Measurements from ENCODE around the gene CD3E.

CD3E gene

DNA sequence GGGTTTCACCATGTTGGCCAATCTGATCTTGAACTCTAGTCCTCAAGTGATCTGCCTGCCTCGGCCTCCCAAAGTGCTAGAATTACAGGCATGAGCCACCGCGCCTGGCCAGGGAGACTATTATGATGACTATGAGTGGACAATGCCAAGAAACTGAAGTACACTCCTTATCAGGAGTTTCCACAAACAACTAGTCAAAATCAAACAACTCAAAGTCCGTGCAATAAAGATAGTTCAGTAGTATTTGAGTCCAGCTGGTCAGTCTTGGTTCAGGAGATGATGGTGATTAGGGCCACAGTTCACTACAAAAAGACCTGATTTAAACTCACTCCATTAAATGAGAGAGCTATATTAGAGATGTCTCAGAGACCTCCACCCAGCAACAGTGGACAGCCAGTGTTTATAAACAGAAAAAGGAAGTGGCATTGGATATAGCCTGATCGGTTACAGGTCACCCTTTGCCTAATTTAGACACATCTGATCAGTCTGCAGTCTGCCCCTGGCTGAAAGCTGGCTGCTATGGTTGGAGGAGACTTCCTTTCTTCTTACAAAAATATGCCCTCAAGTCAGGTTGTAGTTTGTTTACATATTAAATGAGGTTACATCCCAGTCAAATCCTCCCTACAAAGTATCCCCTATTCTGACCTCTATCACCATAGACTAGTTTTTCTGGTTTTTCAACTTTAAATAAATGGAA, 17.0 kb downstream of the CD3E start:
- no peak for DNase-seq (ENCODE audit: low read depth)
- TF ChIP-seq, protein P1, sequence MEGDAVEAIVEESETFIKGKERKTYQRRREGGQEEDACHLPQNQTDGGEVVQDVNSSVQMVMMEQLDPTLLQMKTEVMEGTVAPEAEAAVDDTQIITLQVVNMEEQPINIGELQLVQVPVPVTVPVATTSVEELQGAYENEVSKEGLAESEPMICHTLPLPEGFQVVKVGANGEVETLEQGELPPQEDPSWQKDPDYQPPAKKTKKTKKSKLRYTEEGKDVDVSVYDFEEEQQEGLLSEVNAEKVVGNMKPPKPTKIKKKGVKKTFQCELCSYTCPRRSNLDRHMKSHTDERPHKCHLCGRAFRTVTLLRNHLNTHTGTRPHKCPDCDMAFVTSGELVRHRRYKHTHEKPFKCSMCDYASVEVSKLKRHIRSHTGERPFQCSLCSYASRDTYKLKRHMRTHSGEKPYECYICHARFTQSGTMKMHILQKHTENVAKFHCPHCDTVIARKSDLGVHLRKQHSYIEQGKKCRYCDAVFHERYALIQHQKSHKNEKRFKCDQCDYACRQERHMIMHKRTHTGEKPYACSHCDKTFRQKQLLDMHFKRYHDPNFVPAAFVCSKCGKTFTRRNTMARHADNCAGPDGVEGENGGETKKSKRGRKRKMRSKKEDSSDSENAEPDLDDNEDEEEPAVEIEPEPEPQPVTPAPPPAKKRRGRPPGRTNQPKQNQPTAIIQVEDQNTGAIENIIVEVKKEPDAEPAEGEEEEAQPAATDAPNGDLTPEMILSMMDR (conservative IDR thresholded peaks at IDR 0.05; ENCODE audit: low read length), result no peak

GRCh38 chr11:118322721-118323120, 18.2 kb downstream of the CD3E start:
- no peak for DNase-seq (ENCODE audit: low read depth)
- TF ChIP-seq, protein P1 (conservative IDR thresholded peaks at IDR 0.05; ENCODE audit: low read length), result no peak
- no peak overlapping the region for H3K4me3 ChIP-seq (ENCODE audit: low read length)

More for the DNA sequence above, 17.0 kb downstream of the CD3E start:
- no peak overlapping the region for H3K4me3 ChIP-seq (ENCODE audit: low read length)

DNA sequence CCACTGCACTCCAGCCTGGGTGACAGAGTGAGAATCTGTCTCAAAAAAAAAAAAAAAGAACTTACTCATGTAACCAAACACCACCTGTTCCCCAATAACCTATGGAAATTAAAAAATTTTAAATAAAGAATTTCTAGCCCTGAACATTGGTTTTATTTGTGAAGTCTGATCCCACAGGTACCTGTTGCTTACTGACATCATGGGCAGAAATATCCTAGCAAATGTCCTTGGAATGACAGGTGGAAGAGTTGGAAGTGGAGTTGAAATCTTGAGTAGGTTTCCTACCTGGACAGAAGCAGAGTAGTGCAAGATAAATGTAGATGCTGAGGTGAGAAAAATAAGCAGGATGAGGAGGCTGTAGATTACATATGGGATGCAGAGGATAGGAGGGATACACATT, 20.8 kb downstream of the CD3E start:
- no peak for DNase-seq (ENCODE audit: low read depth)
- no peak overlapping the region for H3K4me3 ChIP-seq (ENCODE audit: low read length)
- TF ChIP-seq, protein P1 (conservative IDR thresholded peaks at IDR 0.05; ENCODE audit: low read length), result no peak

- no peak for DNase-seq (ENCODE audit: low read depth)
- no peak overlapping the region for H3K4me3 ChIP-seq (ENCODE audit: low read length)
- TF ChIP-seq, protein P1 (conservative IDR thresholded peaks at IDR 0.05; ENCODE audit: low read length), result no peak
These were observed 24.2 kb downstream of the CD3E start for GRCh38 chr11:118328745-118329144.

GRCh38 chr11:118334745-118335144, 30.2 kb downstream of the CD3E start:
- no peak for DNase-seq (ENCODE audit: low read depth)
- TF ChIP-seq, protein P1 (conservative IDR thresholded peaks at IDR 0.05; ENCODE audit: low read length), result no peak
- no peak overlapping the region for H3K4me3 ChIP-seq (ENCODE audit: low read length)

DNA sequence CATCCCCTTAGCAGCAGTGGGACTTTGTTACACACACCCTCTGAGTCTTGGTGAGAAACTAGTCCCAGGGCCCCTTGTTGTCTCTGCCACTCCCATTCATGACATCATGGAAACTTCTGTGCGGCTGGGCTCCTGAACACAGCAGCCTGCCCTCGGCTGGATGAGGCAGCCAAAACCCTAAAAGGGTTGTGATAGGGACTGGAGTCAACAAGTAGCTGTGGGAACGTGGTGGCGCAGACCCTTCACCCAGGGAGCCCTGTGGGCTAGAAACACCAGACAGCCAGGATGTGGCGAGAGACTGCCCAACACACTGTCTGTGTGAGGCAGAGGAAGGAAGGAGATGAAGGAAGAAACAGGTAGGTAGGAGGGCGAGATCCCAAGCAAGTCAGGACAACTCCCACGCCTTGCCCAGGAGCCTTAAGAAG, 34.1 kb downstream of the CD3E start:
- TF ChIP-seq, protein P1 (conservative IDR thresholded peaks at IDR 0.05; ENCODE audit: low read length), result no peak
- DNase-seq (ENCODE audit: low read depth), result no peak
- H3K4me3 ChIP-seq (ENCODE audit: low read length), result no peak overlapping the region

DNA sequence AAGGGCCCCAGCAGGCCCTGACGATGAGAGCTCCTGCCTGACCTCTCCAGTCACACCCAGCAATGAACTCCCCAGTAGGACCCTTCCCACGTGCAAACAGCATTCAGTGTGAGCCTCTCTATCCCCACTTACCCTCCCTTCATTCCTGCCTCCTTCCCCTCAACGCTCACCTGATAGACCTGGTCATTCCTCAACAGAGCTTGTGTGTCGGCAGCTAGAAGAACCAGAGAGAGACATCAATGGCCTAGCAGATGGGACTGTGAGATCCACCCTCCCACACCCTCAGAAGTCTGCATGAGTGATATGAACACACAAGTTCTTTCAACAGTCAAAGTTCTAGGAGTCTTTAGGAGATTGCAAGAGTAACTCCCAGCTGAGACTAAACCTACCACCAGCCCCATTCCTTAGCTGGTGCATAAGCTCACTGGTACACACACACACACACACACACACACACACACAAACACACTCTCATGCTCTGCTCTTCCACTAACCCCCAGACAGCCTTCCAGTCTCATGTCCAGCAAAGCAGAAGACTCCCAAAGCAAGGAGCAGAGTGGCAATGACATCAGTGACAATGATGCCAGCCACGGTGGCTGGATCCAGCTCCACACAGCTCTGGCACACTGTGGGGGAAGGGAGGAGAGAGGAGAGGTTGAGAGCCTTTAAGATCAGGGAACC, 34.9 kb downstream of the CD3E start:
- DNase-seq (ENCODE audit: low read depth), result no peak
- TF ChIP-seq, protein P1 (conservative IDR thresholded peaks at IDR 0.05; ENCODE audit: low read length), result no peak
- H3K4me3 ChIP-seq (ENCODE audit: low read length), result no peak overlapping the region
